ENCODE data around the gene AGXT. TPM values are rescaled to one million over a fixed set of nuclear protein-coding genes. Genes with fewer than 3 reads are reported as not detected.

The AGXT gene
- total RNA-seq, 2 donors from 2014 or later = 1.9 to 6.1 TPM

- H3K36me3 ChIP-seq = no peaks in the 10 kb centered on the region
- no peak for TF ChIP-seq CTCF (IDR thresholded peaks at IDR 0.05)
- no peaks in the 10 kb centered on the region for H3K4me1 ChIP-seq
- no peak within 1 kb of the TSS for H3K9ac ChIP-seq (ENCODE audit: low read depth in 2 of 2, low read length in 2 of 2)
- intact Hi-C loops (cut with DNase I) = no loop called here
- H3K27ac ChIP-seq = no peak within 1 kb of the TSS
- no peak for DNase-seq
- H3K27me3 ChIP-seq = peaks cover 12% of the 10 kb centered on the region
- no peak within 1 kb of the TSS for H3K4me3 ChIP-seq
- H3K9me3 ChIP-seq = no peaks in the 10 kb centered on the region
Measured at GRCh38 chr2:240906141-240906910, 37.7 kb downstream of the AGXT start, which contains the start of gene CROCC2. CROCC2 (plus strand) TSS chr2:240906336; CDS start chr2:240906514, 178 bp downstream.

GRCh38 chr2:240906911-240907590 is 38.4 kb downstream of the AGXT start:
- Histone ChIP-seq H3K36me3 (no peaks in the 10 kb centered on the region), H3K27ac (no peak overlapping the region), H3K27me3 (peaks cover 12% of the 10 kb centered on the region), H3K4me3 (no peak overlapping the region), H3K9ac (ENCODE audit: low read depth in 2 of 2, low read length in 2 of 2) (no peak overlapping the region), H3K9me3 (no peaks in the 10 kb centered on the region), H3K4me1 (no peaks in the 10 kb centered on the region)
- intact Hi-C loops (cut with DNase I) = no loop called here
- no peak for DNase-seq
- no peak for TF ChIP-seq CTCF (IDR thresholded peaks at IDR 0.05)

GRCh38 chr2:240909216-240909974 is 40.8 kb downstream of the AGXT start:
- no peaks in the 10 kb centered on the region for H3K36me3 ChIP-seq
- H3K4me3 ChIP-seq = no peak overlapping the region
- H3K9me3 ChIP-seq = no peaks in the 10 kb centered on the region
- H3K4me1 ChIP-seq = no peaks in the 10 kb centered on the region
- TF ChIP-seq CTCF (IDR thresholded peaks at IDR 0.05) = no peak
- H3K9ac ChIP-seq (ENCODE audit: low read depth in 2 of 2, low read length in 2 of 2) = no peak overlapping the region
- no peak overlapping the region for H3K27ac ChIP-seq
- DNase-seq = no peak
- peaks cover 12% of the 10 kb centered on the region for H3K27me3 ChIP-seq
- intact Hi-C loops (cut with DNase I) = no loop called here

GRCh38 chr2:240911641-240912265 is 43.1 kb downstream of the AGXT start:
- H3K4me3 ChIP-seq = no peak overlapping the region
- peaks cover 6% of the 10 kb centered on the region for H3K27me3 ChIP-seq
- H3K36me3 ChIP-seq = no peaks in the 10 kb centered on the region
- no peaks in the 10 kb centered on the region for H3K4me1 ChIP-seq
- no peak overlapping the region for H3K9ac ChIP-seq (ENCODE audit: low read depth in 2 of 2, low read length in 2 of 2)
- H3K27ac ChIP-seq = no peak overlapping the region
- no peak for TF ChIP-seq CTCF (IDR thresholded peaks at IDR 0.05)
- H3K9me3 ChIP-seq = no peaks in the 10 kb centered on the region
- intact Hi-C loops (cut with DNase I) = no loop called here
- no peak for DNase-seq

All from colonic mucosa (tissue), 4 donors.